Skeletal muscle satellite cell (primary cell): ENCODE results near the gene SHC2.
"Not testable (repeated sequence)": the region's sequence is repeated elsewhere in the genome, so short reads cannot be mapped to it uniquely, and the experiment has no call there.

Experiments
- H3K27me3 ChIP-seq: 2 replicates; pipeline ENCODE4 v1.7.0; 2013; ENCODE audit warnings: low read length; ENCODE audit not compliant: control insufficient read depth, insufficient read depth
- H3K36me3 ChIP-seq: 2 replicates; pipeline ENCODE4 v1.7.0; 2013; ENCODE audit warnings: mild to moderate bottlenecking, control low read depth, low read length; ENCODE audit not compliant: insufficient read depth
- H3K4me1 ChIP-seq: 2 replicates; pipeline ENCODE4 v1.7.0; 2013; ENCODE audit warnings: low read length; ENCODE audit not compliant: control insufficient read depth, insufficient read depth
- H3K4me2 ChIP-seq: 2 replicates; pipeline ENCODE4 v1.7.0; 2013; ENCODE audit warnings: mild to moderate bottlenecking, low read length
- H3K4me3 ChIP-seq: 2 replicates; pipeline ENCODE4 v1.7.0; 2013; ENCODE audit warnings: low read length
- H3K9ac ChIP-seq: 2 replicates; pipeline ENCODE4 v1.7.0; 2013; ENCODE audit warnings: mild to moderate bottlenecking, low read depth, low read length, moderate library complexity
- H3K9me3 ChIP-seq: replicated peaks from 2 replicates; pipeline ENCODE4 v1.7.0; 2013; ENCODE audit warnings: mild to moderate bottlenecking, control low read depth, low read length

Gene SHC2

GRCh38 chr19:423691-424466 is 37.0 kb downstream of the SHC2 start:
- no peaks in the 10 kb centered on the region for H3K4me1 ChIP-seq
- H3K27me3 ChIP-seq = peaks cover 6% of the 10 kb centered on the region
- H3K9me3 ChIP-seq = no peaks in the 10 kb centered on the region
- H3K9ac ChIP-seq = no peak overlapping the region
- H3K36me3 ChIP-seq = no peaks in the 10 kb centered on the region
- no peak overlapping the region for H3K4me2 ChIP-seq
- H3K4me3 ChIP-seq = no peak overlapping the region

GRCh38 chr19:422917-423226 is 38.0 kb downstream of the SHC2 start:
- not testable (repeated sequence) for H3K4me3 ChIP-seq, H3K27me3 ChIP-seq, H3K9me3 ChIP-seq, H3K4me1 ChIP-seq, H3K4me2 ChIP-seq, H3K36me3 ChIP-seq, H3K9ac ChIP-seq

- Histone ChIP-seq H3K36me3 (no peaks in the 10 kb centered on the region), H3K27me3 (peaks cover 6% of the 10 kb centered on the region), H3K4me3 (no peak overlapping the region), H3K4me2 (no peak overlapping the region), H3K9ac (no peak overlapping the region), H3K9me3 (no peaks in the 10 kb centered on the region), H3K4me1 (no peaks in the 10 kb centered on the region)
Observed at GRCh38 chr19:422213-422916, 38.5 kb downstream of the SHC2 start.

GRCh38 chr19:419721-420515 is 40.9 kb downstream of the SHC2 start:
- Histone ChIP-seq H3K36me3 (no peaks in the 10 kb centered on the region), H3K4me2 (no peak overlapping the region), H3K27me3 (peaks cover 8% of the 10 kb centered on the region), H3K4me3 (no peak overlapping the region), H3K4me1 (no peaks in the 10 kb centered on the region), H3K9me3 (no peaks in the 10 kb centered on the region), H3K9ac (no peak overlapping the region)

GRCh38 chr19:418761-419671 is 41.8 kb downstream of the SHC2 start:
- no peak overlapping the region for H3K4me2 ChIP-seq
- H3K9me3 ChIP-seq = no peaks in the 10 kb centered on the region
- H3K9ac ChIP-seq = no peak overlapping the region
- H3K4me1 ChIP-seq = no peaks in the 10 kb centered on the region
- H3K36me3 ChIP-seq = no peaks in the 10 kb centered on the region
- no peak overlapping the region for H3K4me3 ChIP-seq
- peaks cover 9% of the 10 kb centered on the region for H3K27me3 ChIP-seq

GRCh38 chr19:416416-416815 is 44.4 kb downstream of the SHC2 start:
- no peaks in the 10 kb centered on the region for H3K36me3 ChIP-seq
- no peak overlapping the region for H3K4me3 ChIP-seq
- peaks cover 27% of the 10 kb centered on the region for H3K27me3 ChIP-seq
- no peaks in the 10 kb centered on the region for H3K9me3 ChIP-seq
- H3K4me1 ChIP-seq = no peaks in the 10 kb centered on the region
- H3K4me2 ChIP-seq = no peak overlapping the region
- no peak overlapping the region for H3K9ac ChIP-seq

- no peak overlapping the region for H3K4me3 ChIP-seq
- no peak overlapping the region for H3K9ac ChIP-seq
- peaks cover 31% of the 10 kb centered on the region for H3K27me3 ChIP-seq
- H3K36me3 ChIP-seq = no peaks in the 10 kb centered on the region
- H3K4me2 ChIP-seq = no peak overlapping the region
- no peaks in the 10 kb centered on the region for H3K4me1 ChIP-seq
- no peaks in the 10 kb centered on the region for H3K9me3 ChIP-seq
Observed at GRCh38 chr19:415292-415691, 45.5 kb downstream of the SHC2 start.

- H3K9ac ChIP-seq = no peak overlapping the region
- peaks cover 43% of the 10 kb centered on the region for H3K27me3 ChIP-seq
- H3K9me3 ChIP-seq = no peaks in the 10 kb centered on the region
- no peak overlapping the region for H3K4me2 ChIP-seq
- H3K36me3 ChIP-seq = no peaks in the 10 kb centered on the region
- peaks cover 2% of the 10 kb centered on the region for H3K4me1 ChIP-seq
- no peak overlapping the region for H3K4me3 ChIP-seq
Observed at GRCh38 chr19:413756-414420, 46.9 kb downstream of the SHC2 start.

GRCh38 chr19:412356-413355 is 48.2 kb downstream of the SHC2 start:
- Histone ChIP-seq H3K4me1 (peaks cover 2% of the 10 kb centered on the region), H3K27me3 (peaks cover 43% of the 10 kb centered on the region), H3K9ac (no peak overlapping the region), H3K9me3 (no peaks in the 10 kb centered on the region), H3K4me2 (no peak overlapping the region), H3K36me3 (no peaks in the 10 kb centered on the region), H3K4me3 (no peak overlapping the region)
